Hematopoietic multipotent progenitor cell treated with erythropoietin and hydrocortisone succinate and interleukin-3 and kit ligand, for 6 days (in vitro differentiated cells): ENCODE data around the gene TMPRSS7.

ENCODE experiments used
- DNase-seq: peaks from one replicate; pipeline ENCODE4 v3.0.0-alpha.2; 2015

The TMPRSS7 gene

DNA sequence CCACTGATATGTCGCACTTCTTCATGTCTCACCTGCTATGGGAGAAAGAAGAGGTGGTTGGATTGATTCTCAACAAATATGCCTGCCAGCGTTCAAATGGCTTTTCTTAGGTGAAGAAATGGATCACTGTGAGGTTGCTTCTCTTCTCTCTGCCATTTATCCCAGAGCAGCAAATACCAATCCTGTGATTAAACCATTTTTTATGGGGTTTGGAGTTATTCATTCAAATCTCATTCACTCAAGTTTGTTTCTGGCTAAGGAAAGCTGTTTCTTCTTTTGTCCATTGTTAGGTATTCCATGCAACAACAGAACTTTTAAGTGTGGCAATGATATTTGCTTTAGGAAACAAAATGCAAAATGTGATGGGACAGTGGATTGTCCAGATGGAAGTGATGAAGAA, 39.5 kb downstream of the TMPRSS7 start:
- no peak for DNase-seq

DNA sequence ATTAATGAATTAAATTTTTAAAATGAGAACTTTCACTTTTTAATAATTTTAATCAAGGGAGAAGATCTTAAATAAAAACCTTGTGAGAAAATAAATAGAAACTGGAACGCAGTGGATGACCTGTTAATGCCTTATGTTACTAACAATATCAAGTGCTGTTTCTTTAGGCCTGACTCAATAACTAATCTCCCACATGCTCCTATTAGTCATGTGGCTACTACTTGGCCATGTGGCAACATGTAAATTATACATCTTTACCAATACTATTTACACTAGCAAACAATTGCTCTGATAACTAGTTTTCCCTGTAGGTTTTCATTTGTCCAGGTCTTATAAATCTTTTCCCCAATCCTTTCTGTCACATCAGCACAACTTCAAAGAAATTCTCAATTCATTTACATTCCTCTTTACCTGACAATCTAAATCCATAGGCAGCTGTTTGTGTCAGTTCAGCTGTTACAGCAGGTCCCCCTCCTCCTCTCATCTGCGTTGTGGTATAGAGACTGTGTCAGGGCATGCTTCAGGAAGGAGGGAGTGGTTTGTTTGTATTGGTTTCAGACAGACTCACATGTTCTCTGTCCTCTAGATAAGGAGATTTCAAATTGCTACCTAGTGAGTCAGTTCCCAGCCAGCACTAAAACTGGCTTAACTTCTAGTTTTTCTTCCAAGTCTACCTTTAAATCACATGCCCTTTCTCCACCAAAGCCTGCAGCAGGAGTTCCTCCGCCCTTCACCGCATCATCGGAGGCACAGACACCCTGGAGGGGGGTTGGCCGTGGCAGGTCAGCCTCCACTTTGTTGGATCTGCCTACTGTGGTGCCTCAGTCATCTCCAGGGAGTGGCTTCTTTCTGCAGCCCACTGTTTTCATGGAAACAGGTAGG, 40.3 kb downstream of the TMPRSS7 start:
- peak; percentile 18 for DNase-seq

DNA sequence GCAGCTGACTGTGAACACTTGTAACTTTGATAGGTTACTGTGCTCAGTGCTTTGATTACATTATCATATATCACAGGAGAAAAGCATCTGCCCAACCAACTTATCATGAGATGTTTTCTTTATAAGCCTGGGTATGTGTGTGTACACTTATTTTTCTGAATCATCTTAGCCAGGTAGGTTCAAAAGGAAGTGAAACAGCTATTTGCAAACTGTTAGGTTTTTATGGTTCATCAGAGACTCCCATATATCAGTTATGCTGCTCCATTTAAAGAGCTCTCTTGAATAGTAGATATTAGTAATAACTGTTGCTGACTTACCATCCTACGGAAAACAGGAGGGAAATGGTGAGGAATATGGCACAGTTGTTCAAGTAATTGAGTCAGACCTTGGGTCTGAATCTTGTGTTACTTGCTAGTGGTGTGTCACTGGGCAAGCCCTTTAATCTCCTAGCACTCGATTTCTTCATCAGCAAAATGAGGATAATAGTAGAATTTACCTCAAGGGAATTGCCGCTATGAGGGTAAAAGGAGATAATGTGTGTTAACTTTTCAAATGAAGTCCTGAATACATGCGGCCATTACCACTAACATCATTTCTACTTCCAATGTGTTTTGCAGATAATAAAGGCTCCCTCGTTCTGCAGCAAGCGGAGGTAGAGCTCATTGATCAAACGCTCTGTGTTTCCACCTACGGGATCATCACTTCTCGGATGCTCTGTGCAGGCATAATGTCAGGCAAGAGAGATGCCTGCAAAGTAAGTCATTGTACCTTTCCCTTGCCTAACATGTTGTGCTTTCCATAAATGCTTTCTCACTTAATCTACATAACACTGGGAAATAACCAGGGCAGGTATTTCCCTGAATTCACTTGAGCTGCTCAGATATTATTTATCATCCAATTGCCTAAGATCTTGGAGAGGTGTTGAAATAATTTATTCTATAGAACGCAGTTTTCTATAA, 43.9 kb downstream of the TMPRSS7 start:
- DNase-seq, result no peak

DNA sequence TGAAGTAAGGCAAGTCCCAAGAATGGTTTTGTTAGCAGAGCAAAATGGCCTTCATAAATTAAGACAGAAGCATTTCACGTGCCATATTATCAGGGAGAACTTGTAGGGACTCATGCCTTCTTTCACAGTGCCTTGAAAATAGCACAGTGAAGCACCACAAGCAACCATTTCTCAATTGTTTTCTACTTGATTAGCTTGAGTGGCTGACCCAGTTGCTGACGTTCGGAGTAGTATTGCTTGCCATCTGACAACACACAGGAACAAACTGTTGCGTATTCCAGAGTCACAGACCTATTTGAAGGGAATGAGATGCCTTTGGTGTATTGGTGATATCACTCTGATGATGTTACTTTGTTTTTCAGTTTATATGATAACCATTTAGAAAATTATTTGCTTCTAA, 48.7 kb downstream of the TMPRSS7 start:
- DNase-seq, result no peak

DNA sequence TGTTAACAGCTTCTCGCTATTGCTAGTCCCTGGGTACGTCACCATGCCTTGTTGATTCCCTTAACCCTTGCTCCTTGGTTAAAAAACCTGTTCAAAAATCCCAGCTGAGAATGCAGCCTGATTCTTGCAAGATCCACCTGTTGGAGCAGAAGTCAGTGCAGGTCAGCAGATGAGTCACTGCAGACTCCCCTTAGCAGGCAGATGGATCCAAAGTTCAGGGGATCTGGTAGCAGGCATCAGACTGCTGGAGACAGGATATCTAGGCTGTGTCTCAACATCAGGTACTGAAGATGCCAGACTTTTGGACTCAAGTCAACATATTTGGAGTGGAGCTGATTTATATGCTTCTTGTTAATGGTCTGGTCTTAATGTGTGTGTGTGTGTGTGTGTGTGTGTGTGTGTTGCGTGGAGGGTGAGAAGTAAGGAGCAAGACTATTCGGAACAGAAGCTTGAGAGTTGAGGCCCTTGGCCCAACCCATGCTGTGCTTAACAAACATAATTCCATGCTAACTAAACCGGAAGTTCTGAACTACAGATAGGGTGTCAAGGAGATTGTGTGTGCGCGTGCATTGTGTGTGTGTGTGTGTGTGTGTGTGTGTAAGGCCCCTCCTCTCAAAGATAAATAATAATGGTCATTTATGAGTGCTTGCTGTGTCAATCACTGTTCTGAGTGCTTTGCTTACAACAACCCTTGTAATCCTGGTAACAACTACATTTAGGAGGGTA, 50.6 kb downstream of the TMPRSS7 start:
- DNase-seq, result no peak

DNA sequence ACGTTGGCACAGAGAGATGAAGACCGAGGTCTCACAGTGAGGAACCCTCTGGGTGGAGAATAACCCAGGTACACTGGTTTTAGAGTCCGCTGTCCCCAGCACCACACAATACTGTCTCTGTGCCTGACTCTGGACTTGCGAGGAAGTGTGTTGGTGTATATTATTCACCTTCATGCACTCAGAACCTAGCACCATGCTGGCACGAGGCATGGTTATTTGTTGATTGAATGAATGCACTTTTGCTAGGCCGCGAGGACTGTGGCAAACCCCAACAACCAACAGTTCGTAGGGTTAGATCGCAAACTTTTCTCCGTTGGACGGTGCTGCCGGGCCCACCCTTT, 51.2 kb downstream of the TMPRSS7 start:
- DNase-seq, result no peak

DNA sequence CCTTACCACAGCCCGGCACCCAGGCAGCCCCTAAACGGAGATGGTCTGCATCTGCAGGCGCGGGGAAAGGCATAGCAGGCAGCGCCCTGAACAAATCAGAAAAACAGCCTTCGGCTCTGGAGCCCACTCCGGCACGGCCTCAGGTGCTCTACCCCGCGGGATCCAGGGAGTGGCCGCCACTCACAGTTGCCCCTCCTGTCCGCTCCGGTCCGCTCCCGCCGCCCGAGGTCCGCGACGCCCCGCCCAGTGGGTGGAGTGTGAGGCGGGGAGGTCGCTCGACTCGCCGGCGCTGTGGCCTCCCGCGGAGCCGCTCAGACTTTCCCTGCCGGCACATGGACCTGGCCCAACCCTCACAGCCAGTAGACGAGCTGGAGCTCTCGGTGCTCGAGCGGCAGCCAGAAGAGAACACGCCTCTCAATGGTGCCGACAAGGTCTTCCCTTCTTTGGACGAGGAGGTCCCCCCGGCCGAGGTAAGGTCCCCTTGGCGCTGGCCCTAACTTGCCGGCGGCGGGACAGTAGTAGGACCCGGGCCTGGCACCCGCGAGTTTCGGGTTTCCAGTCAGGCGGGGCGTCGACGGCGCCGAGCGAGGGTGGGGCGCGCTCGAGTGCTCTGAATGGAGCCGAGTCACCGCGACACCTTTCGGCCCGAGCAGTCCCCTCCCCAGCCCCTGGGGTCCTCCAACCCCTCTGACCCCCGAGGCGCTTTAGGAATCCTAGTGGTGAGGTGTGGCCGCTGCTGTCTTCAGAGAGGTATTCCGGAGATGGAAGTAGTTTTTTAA, 51.7 kb downstream of the TMPRSS7 start, which contains the start of gene C3orf52:
C3orf52 (plus strand) TSS at position 314 of the 779 bp plus-strand sequence; CDS start at position 333, 19 bp downstream.
- peak; percentile 74 for DNase-seq

DNA sequence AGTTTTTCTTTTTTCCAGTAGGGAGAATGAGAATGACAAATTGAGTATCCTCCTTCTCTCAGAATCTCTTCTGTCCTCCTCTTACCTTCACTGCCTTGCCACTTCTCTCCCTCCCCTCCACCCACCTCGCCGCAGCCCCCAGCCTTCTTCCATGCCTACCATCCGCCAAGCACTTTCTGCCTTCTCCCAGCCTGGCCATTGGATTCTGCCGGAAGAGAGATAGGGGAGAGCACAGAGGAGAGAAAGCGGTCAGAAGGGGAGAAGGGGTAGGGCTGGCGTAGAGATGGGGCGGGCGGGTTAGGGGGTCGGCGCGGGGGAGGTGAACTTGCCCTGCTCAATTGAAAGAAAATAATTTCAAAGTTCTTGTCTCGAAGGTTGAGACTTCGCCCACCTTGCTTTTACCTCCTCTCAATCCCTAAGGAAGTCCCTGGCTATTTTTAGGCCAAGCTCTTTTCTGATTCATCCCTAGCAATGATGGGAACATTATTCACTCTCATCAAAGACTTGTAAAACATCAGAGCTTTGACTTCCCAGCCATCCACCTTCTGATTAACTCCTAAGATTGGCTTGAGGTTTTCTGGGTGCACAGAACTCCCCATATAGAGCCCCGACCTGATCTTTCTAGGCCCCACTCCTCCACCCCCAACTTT, 52.5 kb downstream of the TMPRSS7 start:
- no peak for DNase-seq

DNA sequence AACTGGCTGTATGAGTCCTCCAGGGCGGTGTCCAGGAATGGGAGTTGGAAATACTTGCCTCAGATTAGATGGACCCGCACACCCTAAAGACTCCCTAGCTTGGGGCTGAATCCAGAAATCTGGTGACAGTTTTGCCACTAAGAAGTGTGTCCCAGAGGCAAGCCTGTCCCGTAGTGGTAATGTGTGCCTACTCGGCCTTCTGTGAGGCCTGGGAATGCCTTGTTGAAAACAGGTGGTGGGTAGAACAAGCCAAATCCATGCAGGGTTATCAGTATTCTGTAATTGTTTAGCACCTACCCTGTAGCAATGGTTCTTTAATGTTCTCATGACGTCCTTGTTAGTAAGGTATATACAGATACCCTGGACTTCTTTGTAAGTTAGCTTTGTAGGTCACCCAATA, 53.2 kb downstream of the TMPRSS7 start:
- DNase-seq, result no peak

DNA sequence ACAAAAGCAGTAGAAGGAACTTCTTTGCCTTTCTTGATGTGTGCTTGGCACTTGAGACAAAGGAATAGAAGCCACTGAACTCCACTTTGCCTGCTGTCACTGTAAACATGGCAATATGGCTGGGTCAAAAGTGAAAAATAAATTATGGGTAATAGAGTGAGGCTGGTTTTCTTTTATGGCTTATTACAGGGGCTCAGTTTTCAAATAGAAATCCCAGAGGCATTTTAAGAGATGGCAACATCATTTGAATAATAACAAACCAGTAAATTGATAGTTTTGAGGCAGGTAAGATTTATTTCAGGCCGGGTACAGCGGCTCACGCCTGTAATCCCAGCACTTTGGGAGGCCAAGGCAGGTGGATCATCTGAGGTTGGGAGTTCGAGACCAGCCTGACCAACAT, 54.4 kb downstream of the TMPRSS7 start:
- DNase-seq, result no peak

DNA sequence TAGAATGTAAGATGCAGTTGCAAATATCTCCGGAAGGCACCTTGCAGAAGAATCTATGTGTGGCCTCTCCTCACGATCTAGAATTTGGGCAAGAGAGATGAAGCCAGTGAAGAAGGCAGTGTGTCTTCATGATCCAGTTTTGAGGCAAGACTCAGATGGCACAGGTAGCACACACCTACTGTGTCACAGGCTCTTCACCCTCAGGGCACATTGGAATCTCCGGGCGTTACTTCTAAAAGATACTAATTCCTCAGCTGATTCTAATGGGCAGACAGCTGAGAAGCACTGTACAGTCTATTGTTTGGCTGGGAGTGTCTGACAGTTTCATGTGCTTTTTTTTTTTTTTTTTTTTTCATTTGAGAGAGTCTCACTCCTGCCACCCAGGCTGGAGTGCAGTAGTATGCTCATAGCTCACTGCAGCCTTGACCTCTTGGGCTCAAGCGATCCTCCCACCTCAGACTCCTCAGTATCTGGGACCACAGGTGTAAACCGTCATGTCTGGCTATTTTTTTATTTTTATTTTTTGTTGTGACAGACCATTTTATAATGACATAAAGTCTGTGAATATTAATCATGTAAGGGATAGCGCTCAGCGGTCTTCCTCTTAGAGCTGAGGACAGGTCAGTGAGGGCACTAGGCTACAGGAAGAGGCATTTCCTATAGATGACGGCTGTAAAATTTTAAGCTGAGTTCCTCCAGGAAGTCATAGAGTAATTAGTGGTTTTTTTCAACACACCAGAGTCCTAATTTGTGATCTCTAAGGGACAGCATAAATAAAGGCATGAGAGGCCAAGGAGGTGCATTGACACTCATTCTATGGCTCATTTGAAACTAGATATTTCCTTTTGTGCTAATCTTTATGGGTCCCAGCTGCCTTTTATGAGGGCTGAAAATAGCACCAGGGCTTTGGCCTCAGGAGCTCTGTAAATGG, 55.7 kb downstream of the TMPRSS7 start:
- peak; percentile 24 for DNase-seq

DNA sequence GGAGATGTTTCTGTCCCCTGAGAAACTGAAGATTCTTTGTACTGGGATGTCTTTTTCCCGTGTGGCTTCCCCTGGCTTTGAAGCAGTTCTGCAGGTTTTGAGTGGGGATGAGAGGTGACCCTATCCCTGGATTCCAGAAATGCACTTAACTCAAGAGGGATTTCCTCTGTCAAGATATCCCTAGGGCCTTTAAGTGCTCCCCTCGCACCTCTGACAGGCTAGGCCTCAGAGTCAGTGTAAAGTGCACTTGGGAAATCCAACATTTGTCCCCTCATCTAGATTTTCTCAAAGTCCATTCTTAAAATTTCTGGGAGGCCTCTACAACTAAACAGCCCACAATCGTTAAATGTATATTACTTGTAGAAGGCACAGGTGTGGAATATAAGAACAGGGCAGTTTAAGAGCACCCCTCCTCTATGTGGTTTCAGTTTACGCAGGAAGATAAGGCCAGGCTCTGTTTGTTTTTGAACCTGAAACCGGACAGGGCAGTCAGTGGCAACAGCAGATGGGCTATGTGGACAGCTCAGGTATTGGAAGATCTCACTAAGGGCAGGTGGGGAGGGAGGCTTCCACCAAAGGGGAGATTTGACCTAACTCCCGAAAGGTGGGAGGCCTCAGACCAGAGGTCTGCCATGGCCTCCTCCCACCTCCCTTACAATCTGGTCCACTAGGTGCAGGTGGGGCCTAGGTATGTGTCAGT, 56.5 kb downstream of the TMPRSS7 start:
- DNase-seq, result no peak

DNA sequence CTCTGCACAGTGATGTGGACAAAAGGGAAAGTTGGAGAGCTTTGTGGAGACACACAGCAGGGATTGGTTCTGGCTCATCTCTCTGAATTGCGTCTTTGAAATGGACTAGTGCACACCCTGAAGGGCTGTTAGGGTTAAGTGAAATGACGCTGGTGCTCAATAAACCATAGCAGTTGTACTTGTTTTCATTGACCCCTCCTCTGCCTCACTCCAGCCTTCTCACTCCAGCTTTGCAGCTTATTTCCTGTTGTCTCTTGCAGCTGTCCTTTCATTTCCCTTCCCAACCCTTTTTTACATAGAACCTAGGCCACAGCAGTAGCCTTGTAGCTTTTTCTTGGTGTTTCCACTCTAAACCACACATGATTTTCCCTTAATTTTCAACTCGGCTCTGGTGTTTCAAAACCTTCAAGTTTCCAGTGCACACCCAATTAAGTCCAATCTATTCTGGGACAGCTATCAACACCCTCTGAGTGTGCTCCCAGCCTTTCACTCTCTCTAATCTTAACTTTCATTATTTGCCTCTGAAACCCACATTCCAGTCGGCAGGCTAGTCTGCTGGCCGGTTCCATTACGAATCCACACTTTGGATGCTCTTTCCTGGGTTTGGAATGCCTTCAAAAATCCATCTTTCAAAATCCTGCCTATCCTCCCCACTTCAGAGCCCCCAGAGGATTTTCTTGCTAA, 58.1 kb downstream of the TMPRSS7 start:
- no peak for DNase-seq

DNA sequence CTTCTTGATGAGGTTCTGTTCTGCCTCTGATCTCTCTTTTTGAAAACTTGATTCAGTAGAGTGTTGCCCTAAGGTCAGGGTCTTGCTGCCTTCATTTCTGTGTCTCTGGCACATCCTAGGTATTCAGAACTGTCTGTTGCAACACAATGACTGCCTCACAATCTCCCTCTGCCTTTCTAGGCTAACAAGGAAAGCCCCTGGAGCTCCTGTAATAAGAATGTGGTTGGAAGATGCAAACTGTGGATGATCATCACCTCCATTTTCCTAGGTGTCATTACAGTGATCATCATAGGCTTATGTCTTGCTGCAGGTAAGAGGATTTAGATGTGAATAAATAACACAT, 58.6 kb downstream of the TMPRSS7 start:
- no peak for DNase-seq

DNA sequence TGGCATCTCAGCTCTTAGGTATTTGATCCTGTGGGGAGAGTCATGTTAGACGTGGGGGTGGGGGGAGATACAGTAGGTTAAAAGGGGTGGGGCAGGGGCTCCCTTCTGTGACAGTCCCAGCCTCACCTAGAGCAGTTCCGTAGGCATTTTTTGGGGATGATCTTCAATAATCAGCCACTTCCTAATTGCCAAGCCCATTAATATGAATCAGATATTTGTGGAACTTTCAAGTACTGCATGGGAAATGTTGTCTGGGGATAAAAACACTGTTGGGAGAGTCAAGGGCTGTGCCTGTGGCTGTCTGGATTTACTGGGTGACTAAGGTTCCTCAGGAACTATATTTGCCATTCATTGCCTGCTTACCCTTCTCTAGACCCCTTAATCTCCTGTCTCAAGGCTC, 61.2 kb downstream of the TMPRSS7 start:
- DNase-seq, result no peak

DNA sequence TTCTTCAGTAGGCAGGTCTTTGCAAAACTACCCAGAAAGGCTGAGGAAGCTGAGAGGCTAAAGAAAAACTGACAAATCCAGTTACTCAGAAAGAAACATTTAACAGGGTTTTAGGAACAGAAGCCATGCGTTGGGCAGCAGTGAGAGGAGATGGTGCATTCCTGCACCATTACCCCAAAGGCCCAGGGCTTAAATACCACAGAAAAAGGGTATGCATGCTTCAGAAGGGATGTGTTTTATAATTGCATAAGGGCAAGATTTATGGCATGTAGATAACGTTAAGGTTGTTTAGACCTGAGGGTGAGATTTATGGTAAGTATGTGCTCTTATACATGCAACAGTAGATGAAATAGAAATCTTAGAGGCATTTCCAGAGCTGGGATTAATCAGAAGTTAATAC, 61.6 kb downstream of the TMPRSS7 start:
- no peak for DNase-seq

DNA sequence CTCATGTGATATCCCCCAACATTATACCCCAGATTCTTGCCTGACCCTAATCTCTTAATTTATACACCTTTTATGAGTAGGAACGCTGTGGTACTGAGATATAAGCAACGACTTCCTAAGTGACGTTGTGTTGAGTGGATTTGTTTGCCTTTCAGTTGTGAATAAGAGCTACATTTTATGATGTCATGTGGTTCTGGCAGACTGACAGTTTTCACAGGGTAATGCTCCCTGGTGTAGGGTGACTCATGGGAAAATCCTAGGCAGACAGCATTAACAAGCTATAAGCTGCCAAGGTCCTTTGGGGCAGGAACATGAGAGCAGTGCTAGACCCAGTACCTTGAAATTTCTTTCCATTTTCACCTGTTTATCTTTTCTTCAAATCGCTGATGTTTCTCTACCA, 62.8 kb downstream of the TMPRSS7 start:
- DNase-seq, result peak; percentile 38

DNA sequence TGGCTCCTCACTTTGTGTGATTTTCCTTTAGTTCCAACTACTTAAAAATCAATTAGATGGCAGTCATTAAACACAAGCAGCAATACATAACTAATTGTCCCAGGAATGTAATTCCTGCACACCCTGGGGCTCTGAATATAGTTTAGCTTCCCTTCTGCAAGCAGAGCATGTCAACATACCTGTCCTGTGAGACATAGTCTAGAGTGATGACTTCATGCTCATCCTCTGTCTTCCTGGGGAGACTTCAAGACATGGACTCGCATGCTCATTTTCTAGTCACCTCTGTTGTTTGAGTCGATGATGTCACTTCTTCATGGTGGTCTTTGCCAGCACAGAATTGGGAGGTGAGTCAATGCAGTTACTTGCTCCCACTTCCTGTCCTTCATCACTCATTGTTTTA, 67.4 kb downstream of the TMPRSS7 start:
- DNase-seq, result no peak

DNA sequence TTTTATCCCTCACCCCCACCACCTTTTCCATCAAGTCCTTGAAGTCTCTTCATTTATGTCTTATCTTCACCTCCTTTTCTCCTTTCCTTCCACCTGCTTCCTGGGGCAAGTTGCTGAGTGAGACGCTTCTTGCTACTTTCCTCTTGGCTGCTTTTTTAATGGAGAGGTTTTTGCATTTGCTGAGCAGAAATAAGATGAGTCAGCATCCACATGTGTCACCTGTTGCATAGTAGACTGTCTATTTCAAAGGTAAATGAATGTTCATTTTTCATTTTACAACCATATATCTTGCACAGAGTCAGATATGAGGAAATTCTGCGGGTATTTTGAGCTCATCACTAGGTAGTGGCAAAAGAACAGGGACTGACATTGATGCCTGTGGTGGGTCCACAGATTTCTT, 70.2 kb downstream of the TMPRSS7 start:
- no peak for DNase-seq

DNA sequence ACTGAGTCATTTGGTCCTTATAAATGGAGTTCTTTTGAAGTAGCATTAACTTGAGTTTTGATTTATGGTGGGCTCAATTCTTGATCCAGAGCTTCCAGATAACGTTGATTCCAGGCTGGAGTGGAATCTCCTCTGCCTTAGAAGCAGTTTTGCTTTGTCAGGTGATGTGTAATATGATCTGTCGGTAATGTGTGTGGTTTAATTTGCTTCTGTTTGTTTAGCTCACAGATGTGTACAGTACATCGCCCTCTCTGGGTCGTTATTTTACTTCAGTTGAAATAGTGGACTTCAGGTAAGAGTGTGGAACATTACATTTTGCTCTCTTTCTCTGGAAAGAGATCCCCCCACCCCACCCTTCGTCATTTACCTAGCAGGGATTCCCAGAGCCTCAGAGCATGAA, 74.8 kb downstream of the TMPRSS7 start:
- DNase-seq, result no peak
